K562 (cell line): Measurements from ENCODE around the gene TMEM167A. TPM values are rescaled to one million over a fixed set of nuclear protein-coding genes. Genes with fewer than 3 reads are reported as not detected.

Experiments
- ATAC-seq: fragments of 200-7000 bp; cut with Tn5 transposase; 3 replicates; pipeline ENCODE4 v1.9.1; 2020; ENCODE audit warnings: moderate library complexity
- BruUV-seq: library from RNA; stranded (reverse); fragments of 400-500 nt; replicated peaks from 2 replicates; lab custom pipeline; 2021; lab: Mats Ljungman, UMichigan
- CTCF ChIA-PET: fragments of 300-600 bp; formaldehyde crosslinking; extraction: SDS; loops from one replicate; lab custom pipeline; 2021; ENCODE audit warnings: low intra/inter-chr PET ratio; lab: Yijun Ruan, JAX
- POLR2A ChIA-PET: fragments of 300-600, 350-650 bp; sonication (Branson Sonifier 250); formaldehyde crosslinking; extraction: SDS; loops from one replicate; lab custom pipeline; 2021; ENCODE audit warnings: antibody characterized with exemption, inconsistent platforms; lab: Yijun Ruan, JAX
- DNase-seq, 4 experiments: peaks; one replicate each; pipeline versions ENCODE4 v3.0.0 to v3.0.0-alpha.2; 2011 to 2018; ENCODE audit warnings: low spot score in 3 of 4, mixed read lengths in 3 of 4; ENCODE audit errors: extremely low read depth in 1 of 4
- FAIRE-seq: peaks from 2 replicates; lab custom pipeline; 2011; peaks lifted over from hg19 to GRCh38; lab: Jason Lieb, UNC
- H2AFZ ChIP-seq: 2 replicates; pipeline ENCODE4 v1.6.0; 2011; ENCODE audit warnings: low read depth, low read length, control low read depth, inconsistent platforms
- H3K27ac ChIP-seq: fragments of 200-600 bp; 3 replicates; pipeline ENCODE4 v1.8.0; 2011; ENCODE audit warnings: low read depth, mild to moderate bottlenecking, control low read depth, inconsistent platforms, low read length, moderate library complexity, mixed read lengths; ENCODE audit errors: extremely low read depth
- H3K27me3 ChIP-seq, 2 experiments: fragments of 300-600 bp in 1 of 2; 2 replicates in 1 of 2; 3 replicates in 1 of 2; pipeline versions ENCODE4 v1.6.0 to v1.8.0; 2011; ENCODE audit warnings: inconsistent platforms in 2 of 2, low read length in 2 of 2, mild to moderate bottlenecking in 1 of 2, mixed read lengths in 1 of 2, moderate library complexity in 1 of 2; ENCODE audit not compliant: control insufficient read depth in 2 of 2, insufficient read depth in 2 of 2
- H3K36me3 ChIP-seq: fragments of 300-600 bp; 3 replicates; pipeline ENCODE4 v1.8.0; 2011; ENCODE audit warnings: mild to moderate bottlenecking, low read length, inconsistent platforms; ENCODE audit not compliant: control insufficient read depth, insufficient read depth
- H3K4me1 ChIP-seq, 2 experiments: fragments of 200-600 bp in 1 of 2; replicated peaks in 1 of 2; 2 replicates in 1 of 2; 3 replicates in 1 of 2; pipeline versions ENCODE4 v1.5.1 to v1.8.0; 2011; ENCODE audit warnings: inconsistent platforms in 2 of 2, low read length in 2 of 2, mild to moderate bottlenecking in 1 of 2, mixed read lengths in 1 of 2, moderate library complexity in 1 of 2; ENCODE audit not compliant: control insufficient read depth in 2 of 2, insufficient read depth in 2 of 2
- H3K4me2 ChIP-seq: 2 replicates; pipeline ENCODE4 v1.6.1; 2011; ENCODE audit warnings: low read length, control low read depth, inconsistent platforms, mixed read lengths; ENCODE audit not compliant: insufficient read depth
- H3K4me3 ChIP-seq: fragments of 200-600 bp; sonication (generic), shearing (Covaris generic); 2 replicates; pipeline ENCODE4 v1.5.1; 2016; ENCODE audit warnings: control low read depth, inconsistent platforms
- H3K79me2 ChIP-seq: fragments of 200-600 bp; 3 replicates; pipeline ENCODE4 v1.8.0; 2011; ENCODE audit warnings: low read length, inconsistent platforms; ENCODE audit not compliant: control insufficient read depth, insufficient read depth
- H3K9ac ChIP-seq, 2 experiments: 2 replicates each; pipeline versions ENCODE4 v1.6.0 to v1.6.1; 2011; ENCODE audit warnings: low read depth in 2 of 2, low read length in 2 of 2, control low read depth in 1 of 2, inconsistent platforms in 1 of 2, mild to moderate bottlenecking in 1 of 2, mixed read lengths in 1 of 2; ENCODE audit not compliant: insufficient read depth in 1 of 2
- H3K9me1 ChIP-seq: one replicate; pipeline ENCODE4 v1.6.0; 2011; ENCODE audit warnings: inconsistent platforms, mild to moderate bottlenecking, low read length, moderate library complexity; ENCODE audit not compliant: control insufficient read depth, insufficient read depth
- H3K9me3 ChIP-seq: replicated peaks from 2 replicates; pipeline ENCODE4 v1.5.1; 2011; ENCODE audit warnings: low read depth, low read length, inconsistent platforms; ENCODE audit not compliant: control insufficient read depth, insufficient read depth
- H4K20me1 ChIP-seq: replicated peaks from 2 replicates; pipeline ENCODE4 v1.6.1; 2011; ENCODE audit warnings: low read length, inconsistent platforms, mixed read lengths; ENCODE audit not compliant: control insufficient read depth, insufficient read depth
- CBX2 ChIP-seq: fragments of 200-600 bp; sonication (generic); IDR thresholded peaks from one replicate; pipeline ENCODE4 v1.6.1; 2012; ENCODE audit warnings: mild to moderate bottlenecking, low read length, inconsistent platforms; ENCODE audit not compliant: insufficient read depth, poor library complexity, severe bottlenecking
- DNMT1 ChIP-seq: fragments of 450-650 bp; IDR thresholded peaks from 2 replicates; pipeline ENCODE4 v1.6.1; 2016; ENCODE audit warnings: antibody characterized with exemption, mild to moderate bottlenecking
- FOXK2 ChIP-seq, 2 experiments: fragments of 450-650 bp; IDR thresholded peaks in 1 of 2; conservative IDR thresholded peaks in 1 of 2; 2 replicates each; pipeline ENCODE4 v1.6.1; 2016; ENCODE audit warnings: low read depth in 2 of 2, mild to moderate bottlenecking in 1 of 2
- HDAC3 ChIP-seq: fragments of 450-650 bp; IDR thresholded peaks from 2 replicates; pipeline ENCODE4 v1.6.1; 2018; ENCODE audit warnings: borderline replicate concordance, mild to moderate bottlenecking, moderate library complexity; ENCODE audit not compliant: partially characterized antibody
- HMG20A ChIP-seq: fragments of 450-650 bp; formaldehyde crosslinking; conservative IDR thresholded peaks from 2 replicates; pipeline ENCODE4 v1.4.0; 2020; ENCODE audit warnings: mild to moderate bottlenecking, mixed read lengths
- KAT8 ChIP-seq: fragments of 450-650 bp; IDR thresholded peaks from 2 replicates; pipeline ENCODE4 v1.6.1; 2016; ENCODE audit warnings: low read depth, mild to moderate bottlenecking
- NCOA4 ChIP-seq: fragments of 450-650 bp; IDR thresholded peaks from 2 replicates; pipeline ENCODE4 v1.6.1; 2018; ENCODE audit warnings: mild to moderate bottlenecking; ENCODE audit not compliant: partially characterized antibody
- NUFIP1 ChIP-seq: fragments of 450-650 bp; IDR thresholded peaks from 2 replicates; pipeline ENCODE4 v1.6.1; 2018; ENCODE audit not compliant: partially characterized antibody
- SIN3A ChIP-seq, 2 experiments: fragments of 150-350 bp in 1 of 2; IDR thresholded peaks; 2 replicates each; pipeline ENCODE4 v1.6.1; 2011 to 2016; ENCODE audit warnings: borderline replicate concordance in 2 of 2, low read depth in 2 of 2, low read length in 2 of 2, mild to moderate bottlenecking in 2 of 2, moderate library complexity in 2 of 2; ENCODE audit not compliant: control insufficient read depth in 1 of 2
- TCF7L2 ChIP-seq: fragments of 150-350 bp; IDR thresholded peaks from 2 replicates; pipeline ENCODE4 v1.6.1; 2016; ENCODE audit warnings: low read depth, mild to moderate bottlenecking, low read length, moderate library complexity
- ZBTB43 ChIP-seq: sonication (generic); formaldehyde crosslinking; IDR thresholded peaks from 2 replicates; pipeline ENCODE4 v1.8.0; 2023; ENCODE audit warnings: mild to moderate bottlenecking, missing genetic modification reagents
- ZNF124 ChIP-seq: sonication (generic); formaldehyde crosslinking; IDR thresholded peaks from 2 replicates; pipeline ENCODE4 v1.8.1; 2022; ENCODE audit warnings: missing genetic modification reagents
- ZNF583 ChIP-seq: fragments of 250-450 bp; sonication (Bioruptor Pico); IDR thresholded peaks from 2 replicates; pipeline ENCODE4 v1.4.0; 2020
- WGBS: fragments of 100-300 bp; shearing (Covaris generic); methylation state at CpG from one replicate; pipeline ENCODE4 v1.1.6; 2016; ENCODE audit warnings: low coverage, mixed read lengths; ENCODE audit not compliant: insufficient coverage; ENCODE audit errors: missing lambda C conversion rate; 5-methylcytosine and 5-hydroxymethylcytosine counted together
- in situ Hi-C: fragments of 300-500 bp; cut with MboI; formaldehyde crosslinking; loops from 4 replicates; pipeline ENCODE4 v1.15.0; 2018; ENCODE audit warnings: inconsistent platforms, mixed read lengths
- intact Hi-C: fragments of 100-400 bp; cut with micrococcal nuclease; formaldehyde crosslinking; loops from 2 replicates; pipeline ENCODE4 v1.14.2; 2022
- polyA plus RNA-seq, 8 experiments: library from polyadenylated mRNA; depleted of rRNA in 4 of 8; stranded (reverse) in 5 of 8; unstranded in 3 of 8; fragments of >200 nt; fragmentation: Nextera tagmentation in 2 of 8; fragmentation: Illumina TruSeq in 1 of 8; extraction: Ambion mirVana in 2 of 8; extraction: Trizol in 1 of 8; gene quantifications; 2 replicates each; pipeline versions ENCODE4 v1.2.1 to v1.2.3, GENCODE V29; 2011 to 2014; ENCODE audit warnings: inconsistent platforms in 1 of 8, missing spikeins in 1 of 8
- total RNA-seq, 7 experiments: library from RNA; depleted of rRNA in 6 of 7; stranded (reverse); fragments of >200 nt in 6 of 7; fragmentation: Illumina TruSeq in 2 of 7; extraction: Trizol in 2 of 7; gene quantifications; 2 replicates each; pipeline versions ENCODE4 v1.2.1 to v1.2.3, GENCODE V29; 2011 to 2021; ENCODE audit warnings: low replicate concordance in 1 of 7
- TF ChIP-seq, protein P1 (sequence below): fragments of 200-800 bp; sonication (Bioruptor generic); IDR thresholded peaks from 2 replicates; pipeline ENCODE4 v1.6.1; 2017; ENCODE audit warnings: missing genetic modification characterization, missing compliant biosample characterization
- TF ChIP-seq, protein P2 (sequence below), 2 experiments: fragments of 450-650 bp in 1 of 2; sonication (generic) in 1 of 2; formaldehyde crosslinking; conservative IDR thresholded peaks; 2 replicates each; pipeline versions ENCODE4 v1.4.0 to v1.8.1; 2020 to 2022; ENCODE audit warnings: mild to moderate bottlenecking in 1 of 2, missing genetic modification reagents in 1 of 2

TMEM167A gene
- total and polyA plus RNA-seq, 9 of the 15 experiments (the other 6 are each of a cell fraction or from before 2014, with no cell fraction given): 35.3 to 458 (median 110) TPM

DNA sequence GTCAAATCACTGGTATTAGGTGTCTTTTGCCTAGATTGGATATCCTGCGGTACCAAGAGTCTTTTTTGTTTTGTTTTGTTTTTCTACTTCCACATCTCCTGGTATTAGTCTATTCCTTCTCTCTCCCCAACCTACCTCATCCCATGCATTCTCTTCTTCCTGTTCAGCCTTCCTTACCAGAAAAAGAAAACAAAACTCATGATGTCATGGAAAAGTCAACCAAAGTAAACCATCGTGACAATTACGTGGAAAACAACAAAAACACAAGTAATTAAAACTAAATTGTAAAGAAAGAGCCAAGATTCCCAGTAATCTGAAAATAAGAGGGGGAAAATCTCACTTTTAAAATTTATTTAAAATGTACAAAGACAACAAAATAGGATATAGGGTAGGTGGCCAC is 38.3 kb downstream of the TMEM167A start:
- ChIA-PET POLR2A (no interaction called here), CTCF (no interaction called here)
- H3K27me3 ChIP-seq: no peaks in the 10 kb centered on the region
- 40% methylated on average over 3 of the region's 3 CpGs for WGBS
- DNase-seq: no peak
- no peaks in the 10 kb centered on the region for H3K4me1 ChIP-seq
- H3K79me2 ChIP-seq: no peaks in the 10 kb centered on the region
- H3K27ac ChIP-seq: no peak overlapping the region
- no peak overlapping the region for H3K9ac ChIP-seq
- BruUV-seq: no TSS peak
- no peak for ATAC-seq
- in situ Hi-C loops (no loop called here), intact Hi-C loops (no loop called here)
- H2AFZ ChIP-seq: no peak overlapping the region
- H4K20me1 ChIP-seq: no peaks in the 10 kb centered on the region
- H3K9me1 ChIP-seq: no peaks in the 10 kb centered on the region
- no peak for FAIRE-seq
- no peaks in the 10 kb centered on the region for H3K9me3 ChIP-seq
- no peak overlapping the region for H3K4me2 ChIP-seq
- TF ChIP-seq KAT8: no peak
- TF ChIP-seq NCOA4: no peak
- no peak for TF ChIP-seq HMG20A (CRISPR knock-in tag)
- no peak for TF ChIP-seq ZBTB43 (CRISPR knock-in tag)
- TF ChIP-seq NUFIP1: no peak
- TF ChIP-seq ZNF124 (CRISPR knock-in tag): no peak
- TF ChIP-seq, protein P1, sequence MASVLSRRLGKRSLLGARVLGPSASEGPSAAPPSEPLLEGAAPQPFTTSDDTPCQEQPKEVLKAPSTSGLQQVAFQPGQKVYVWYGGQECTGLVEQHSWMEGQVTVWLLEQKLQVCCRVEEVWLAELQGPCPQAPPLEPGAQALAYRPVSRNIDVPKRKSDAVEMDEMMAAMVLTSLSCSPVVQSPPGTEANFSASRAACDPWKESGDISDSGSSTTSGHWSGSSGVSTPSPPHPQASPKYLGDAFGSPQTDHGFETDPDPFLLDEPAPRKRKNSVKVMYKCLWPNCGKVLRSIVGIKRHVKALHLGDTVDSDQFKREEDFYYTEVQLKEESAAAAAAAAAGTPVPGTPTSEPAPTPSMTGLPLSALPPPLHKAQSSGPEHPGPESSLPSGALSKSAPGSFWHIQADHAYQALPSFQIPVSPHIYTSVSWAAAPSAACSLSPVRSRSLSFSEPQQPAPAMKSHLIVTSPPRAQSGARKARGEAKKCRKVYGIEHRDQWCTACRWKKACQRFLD: no peak
- no peak for TF ChIP-seq FOXK2 (conservative IDR thresholded peaks at IDR 0.05 in 1 of 2, IDR thresholded peaks at IDR 0.05 in 1 of 2; ENCODE audit: low read depth in 2 of 2)
- TF ChIP-seq DNMT1: no peak
- no peak for TF ChIP-seq TCF7L2
- TF ChIP-seq, protein P2, sequence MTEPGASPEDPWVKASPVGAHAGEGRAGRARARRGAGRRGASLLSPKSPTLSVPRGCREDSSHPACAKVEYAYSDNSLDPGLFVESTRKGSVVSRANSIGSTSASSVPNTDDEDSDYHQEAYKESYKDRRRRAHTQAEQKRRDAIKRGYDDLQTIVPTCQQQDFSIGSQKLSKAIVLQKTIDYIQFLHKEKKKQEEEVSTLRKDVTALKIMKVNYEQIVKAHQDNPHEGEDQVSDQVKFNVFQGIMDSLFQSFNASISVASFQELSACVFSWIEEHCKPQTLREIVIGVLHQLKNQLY (CRISPR knock-in tag; conservative IDR thresholded peaks at IDR 0.05): no peak
- TF ChIP-seq CBX2: no peak
- TF ChIP-seq SIN3A (IDR thresholded peaks at IDR 0.05; ENCODE audit: borderline replicate concordance in 2 of 2, control insufficient read depth in 1 of 2, low read depth in 2 of 2, low read length in 2 of 2): no peak
- no peak for TF ChIP-seq HDAC3
- no peak for TF ChIP-seq ZNF583 (CRISPR knock-in tag)
- H3K36me3 ChIP-seq: no peaks in the 10 kb centered on the region
- no peak overlapping the region for H3K4me3 ChIP-seq
